DOHH2 (cell line): ENCODE measurements around the gene ETV5.
A peak's percentile ranks its signal among the peaks of the same experiment; 100 is the strongest.

Experiments
- H3F3A ChIP-seq: fragments of 200-600 bp; sonication (generic), shearing (Covaris generic); 2 replicates; pipeline ENCODE4 v1.6.0; 2016; ENCODE audit warnings: antibody characterized with exemption, mild to moderate bottlenecking; ENCODE audit not compliant: control insufficient read depth, insufficient read depth
- H3K27ac ChIP-seq: fragments of 200-600 bp; sonication (generic); 2 replicates; pipeline ENCODE4 v1.5.1; 2014; ENCODE audit warnings: low read depth, mild to moderate bottlenecking, low read length, moderate library complexity
- H3K27me3 ChIP-seq: fragments of 200-600 bp; sonication (generic); 2 replicates; pipeline ENCODE4 v1.6.1; 2014; ENCODE audit warnings: mild to moderate bottlenecking, low read length, mixed read lengths; ENCODE audit not compliant: control insufficient read depth
- H3K36me3 ChIP-seq: fragments of 200-600 bp; sonication (generic); 2 replicates; pipeline ENCODE4 v1.6.1; 2014; ENCODE audit warnings: mild to moderate bottlenecking, low read length, moderate library complexity, mixed read lengths; ENCODE audit not compliant: control insufficient read depth
- H3K4me1 ChIP-seq: fragments of 200-600 bp; sonication (generic); 2 replicates; pipeline ENCODE4 v1.6.1; 2014; ENCODE audit warnings: mild to moderate bottlenecking, low read length, mixed read lengths; ENCODE audit not compliant: control insufficient read depth
- H3K4me2 ChIP-seq: fragments of 200-600 bp; sonication (generic); 2 replicates; pipeline ENCODE4 v1.6.0; 2014; ENCODE audit warnings: mild to moderate bottlenecking, low read length, moderate library complexity
- H3K4me3 ChIP-seq: fragments of 200-600 bp; sonication (generic); 2 replicates; pipeline ENCODE4 v1.5.1; 2014; ENCODE audit warnings: mild to moderate bottlenecking, low read length, mixed read lengths
- H3K79me2 ChIP-seq: fragments of 200-600 bp; sonication (generic); 2 replicates; pipeline ENCODE4 v1.6.1; 2014; ENCODE audit warnings: mild to moderate bottlenecking, low read length, mixed read lengths; ENCODE audit not compliant: control insufficient read depth
- H3K9me2 ChIP-seq: fragments of 200-600 bp; sonication (generic); replicated peaks from 2 replicates; pipeline ENCODE4 v1.6.1; 2014; ENCODE audit warnings: mild to moderate bottlenecking, low read length, mixed read lengths; ENCODE audit not compliant: control insufficient read depth
- H3K9me3 ChIP-seq: fragments of 200-600 bp; sonication (generic); 2 replicates; pipeline ENCODE4 v1.6.1; 2014; ENCODE audit warnings: antibody characterized with exemption, low read length, mixed read lengths; ENCODE audit not compliant: control insufficient read depth, insufficient read depth
- H4K20me1 ChIP-seq: fragments of 200-600 bp; sonication (generic); 2 replicates; pipeline ENCODE4 v1.6.0; 2014; ENCODE audit warnings: low read depth, mild to moderate bottlenecking, antibody characterized with exemption, low read length, moderate library complexity; ENCODE audit not compliant: control insufficient read depth, insufficient read depth
- EZH2phosphoT487 ChIP-seq: fragments of 200-600 bp; sonication (generic); IDR thresholded peaks from 2 replicates; pipeline ENCODE4 v1.6.1; 2017; ENCODE audit warnings: borderline replicate concordance, mild to moderate bottlenecking, antibody characterized with exemption, low read length, moderate library complexity, mixed read lengths
- TF ChIP-seq, protein P1 (sequence below): fragments of 200-600 bp; sonication (generic); IDR thresholded peaks from one replicate; pipeline ENCODE4 v1.5.1; 2014; ENCODE audit warnings: antibody characterized with exemption, mild to moderate bottlenecking, low read depth, low read length; ENCODE audit not compliant: poor library complexity, severe bottlenecking

The ETV5 gene

DNA sequence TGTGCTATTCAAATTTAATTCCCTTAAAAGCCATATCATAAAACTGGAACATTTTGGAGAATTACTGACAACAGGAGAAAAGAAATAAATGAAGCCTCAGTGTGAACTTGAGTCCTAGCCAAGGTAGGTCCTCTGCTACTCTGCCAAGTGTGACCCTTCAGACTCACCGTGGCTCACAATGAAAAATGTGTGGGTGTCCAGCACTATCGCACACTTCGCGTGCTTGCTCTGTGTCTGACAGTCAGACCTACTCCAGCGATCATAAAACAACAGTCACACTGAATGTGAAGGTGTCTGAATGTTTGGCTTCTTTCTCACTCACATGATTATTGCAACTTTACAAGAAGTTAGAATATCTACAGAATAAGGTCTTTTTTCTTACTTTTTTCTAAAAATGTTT, 105.3 kb downstream of the ETV5 start:
- Histone ChIP-seq H3K4me1 (no peaks in the 10 kb centered on the region), H3K27ac (no peak overlapping the region), H3K27me3 (0 out of 2 replicates have a peak, but pooled peaks cover 5% of the 10 kb centered on the region), H3K79me2 (no peaks in the 10 kb centered on the region), H3F3A (no peaks in the 10 kb centered on the region), H3K4me3 (no peak overlapping the region), H4K20me1 (no peaks in the 10 kb centered on the region), H3K9me2 (no peaks in the 10 kb centered on the region), H3K36me3 (no peaks in the 10 kb centered on the region), H3K9me3 (no peaks in the 10 kb centered on the region), H3K4me2 (no peak overlapping the region)
- TF ChIP-seq, protein P1, sequence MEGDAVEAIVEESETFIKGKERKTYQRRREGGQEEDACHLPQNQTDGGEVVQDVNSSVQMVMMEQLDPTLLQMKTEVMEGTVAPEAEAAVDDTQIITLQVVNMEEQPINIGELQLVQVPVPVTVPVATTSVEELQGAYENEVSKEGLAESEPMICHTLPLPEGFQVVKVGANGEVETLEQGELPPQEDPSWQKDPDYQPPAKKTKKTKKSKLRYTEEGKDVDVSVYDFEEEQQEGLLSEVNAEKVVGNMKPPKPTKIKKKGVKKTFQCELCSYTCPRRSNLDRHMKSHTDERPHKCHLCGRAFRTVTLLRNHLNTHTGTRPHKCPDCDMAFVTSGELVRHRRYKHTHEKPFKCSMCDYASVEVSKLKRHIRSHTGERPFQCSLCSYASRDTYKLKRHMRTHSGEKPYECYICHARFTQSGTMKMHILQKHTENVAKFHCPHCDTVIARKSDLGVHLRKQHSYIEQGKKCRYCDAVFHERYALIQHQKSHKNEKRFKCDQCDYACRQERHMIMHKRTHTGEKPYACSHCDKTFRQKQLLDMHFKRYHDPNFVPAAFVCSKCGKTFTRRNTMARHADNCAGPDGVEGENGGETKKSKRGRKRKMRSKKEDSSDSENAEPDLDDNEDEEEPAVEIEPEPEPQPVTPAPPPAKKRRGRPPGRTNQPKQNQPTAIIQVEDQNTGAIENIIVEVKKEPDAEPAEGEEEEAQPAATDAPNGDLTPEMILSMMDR: no peak
- no peak for TF ChIP-seq EZH2phosphoT487

DNA sequence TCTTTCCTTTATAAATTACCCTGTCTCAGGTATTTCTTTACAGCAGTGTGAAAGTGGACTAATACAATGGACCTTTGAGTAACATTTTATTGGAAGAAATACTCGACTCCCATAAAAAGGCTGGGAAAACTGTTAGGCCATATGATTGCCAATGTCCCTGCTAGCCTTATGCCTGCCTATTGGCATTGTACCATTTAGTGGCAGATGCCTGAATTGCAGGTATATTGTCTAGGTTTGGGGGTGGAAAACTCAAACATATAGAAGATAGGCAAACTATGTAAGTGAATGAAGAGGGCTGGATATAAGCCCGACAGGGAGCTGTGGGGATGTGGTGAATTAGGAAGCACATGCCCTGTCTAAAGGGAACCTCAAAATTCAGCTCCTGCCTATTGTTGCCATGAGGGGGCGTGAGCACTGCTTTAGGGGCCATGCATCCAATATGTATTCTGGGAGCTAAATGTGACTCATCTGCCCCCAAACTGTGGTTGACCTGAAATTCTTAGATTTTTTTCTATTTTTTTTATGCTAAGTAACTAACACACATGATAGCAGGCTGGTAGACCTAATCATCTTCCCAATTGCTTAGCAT, 105.9 kb downstream of the ETV5 start:
- TF ChIP-seq, protein P1: peak; percentile 48
- TF ChIP-seq EZH2phosphoT487: no peak

DNA sequence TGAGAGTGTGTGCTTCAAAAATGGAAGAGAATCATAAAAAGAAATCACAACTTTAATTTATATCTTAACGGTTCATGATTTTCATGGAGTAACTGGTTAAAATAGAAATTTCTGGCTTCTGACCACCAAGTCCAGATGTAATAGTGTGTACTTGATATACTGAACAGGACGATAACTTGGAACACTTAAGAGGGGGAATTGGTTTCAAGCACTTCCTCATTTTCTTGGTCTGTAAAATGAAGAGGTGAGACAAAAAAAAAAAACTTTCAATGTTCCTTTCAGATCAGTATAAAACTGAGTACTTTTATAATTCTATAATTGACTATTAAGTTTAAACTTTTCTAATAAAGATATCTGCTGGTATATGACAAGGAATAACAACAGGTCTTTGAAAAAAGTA, 107.0 kb downstream of the ETV5 start:
- Histone ChIP-seq H3K9me3 (no peaks in the 10 kb centered on the region), H3K27me3 (0 out of 2 replicates have a peak, but pooled peaks cover 5% of the 10 kb centered on the region), H3K4me3 (no peak overlapping the region), H3K27ac (no peak overlapping the region), H3K4me2 (no peak overlapping the region), H3K79me2 (no peaks in the 10 kb centered on the region), H3K36me3 (no peaks in the 10 kb centered on the region), H3K9me2 (no peaks in the 10 kb centered on the region), H4K20me1 (no peaks in the 10 kb centered on the region), H3F3A (no peaks in the 10 kb centered on the region), H3K4me1 (no peaks in the 10 kb centered on the region)
- TF ChIP-seq EZH2phosphoT487: no peak
- TF ChIP-seq, protein P1: no peak

More for the DNA sequence above, 105.9 kb downstream of the ETV5 start:
- Histone ChIP-seq H3K9me3 (no peaks in the 10 kb centered on the region), H3K4me3 (no peak overlapping the region), H3K79me2 (no peaks in the 10 kb centered on the region), H3K9me2 (no peaks in the 10 kb centered on the region), H4K20me1 (no peaks in the 10 kb centered on the region), H3K27ac (no peak overlapping the region), H3K4me2 (no peak overlapping the region), H3K4me1 (no peaks in the 10 kb centered on the region), H3K27me3 (0 out of 2 replicates have a peak, but pooled peaks cover 5% of the 10 kb centered on the region), H3K36me3 (no peaks in the 10 kb centered on the region), H3F3A (no peaks in the 10 kb centered on the region)
